Activated CD4-positive, alpha-beta memory T cell treated with anti-CD3 and anti-CD28 coated beads for 36 hours (primary cell): ENCODE data around the gene VAV2. TPM values are rescaled to one million over a fixed set of nuclear protein-coding genes. Genes with fewer than 3 reads are reported as not detected.
"Not testable (repeated sequence)": the region's sequence is repeated elsewhere in the genome, so short reads cannot be mapped to it uniquely, and the experiment has no call there.

ENCODE experiments used
- CTCF ChIA-PET: fragments of 350-600 bp; sonication (Branson Sonifier 250); formaldehyde crosslinking; loops from one replicate; lab custom pipeline; 2021; ENCODE audit warnings: antibody characterized with exemption, inconsistent platforms; lab: Charles Lee
- POLR2A ChIA-PET: fragments of 350-600 bp; sonication (Branson Sonifier 250); formaldehyde crosslinking; loops from one replicate; lab custom pipeline; 2021; ENCODE audit warnings: antibody characterized with exemption; lab: Charles Lee
- DNase-seq: peaks from one replicate; pipeline ENCODE4 v3.0.0-alpha.2; 2020
- H3K27ac Mint-ChIP-seq: one replicate; pipeline ENCODE4 v1.8.0; 2021; ENCODE audit warnings: mixed read lengths
- H3K27me3 Mint-ChIP-seq: one replicate; pipeline ENCODE4 v1.8.0; 2021; ENCODE audit warnings: mixed read lengths
- H3K36me3 Mint-ChIP-seq: one replicate; pipeline ENCODE4 v1.8.0; 2021; ENCODE audit warnings: mixed read lengths
- H3K4me1 Mint-ChIP-seq: one replicate; pipeline ENCODE4 v1.8.0; 2021; ENCODE audit warnings: low read depth, mixed read lengths
- H3K4me3 Mint-ChIP-seq: one replicate; pipeline ENCODE4 v1.8.0; 2021; ENCODE audit warnings: mild to moderate bottlenecking, mixed read lengths
- H3K9me3 Mint-ChIP-seq: one replicate; pipeline ENCODE4 v1.8.0; 2021; ENCODE audit warnings: mixed read lengths
- intact Hi-C: fragments of 100-400 bp; cut with micrococcal nuclease; formaldehyde crosslinking; loops from one replicate; pipeline ENCODE4 v1.15.1; 2023
- total RNA-seq, 2 experiments: library from RNA; stranded (reverse); gene quantifications; one replicate each; pipeline ENCODE4 v1.2.3, GENCODE V29; 2021

Gene VAV2
- total RNA-seq, 2 experiments from 2014 or later: 4.5 to 5.3 TPM

- POLR2A ChIA-PET, H3K9me3 Mint-ChIP-seq, H3K4me1 Mint-ChIP-seq, CTCF ChIA-PET, H3K36me3 Mint-ChIP-seq, H3K27ac Mint-ChIP-seq, H3K27me3 Mint-ChIP-seq, H3K4me3 Mint-ChIP-seq, intact Hi-C loops, DNase-seq: not testable (repeated sequence)
These were observed 96.1 kb downstream of the VAV2 start for GRCh38 chr9:133896007-133896406.

GRCh38 chr9:133895335-133895734 lies 96.8 kb downstream of the VAV2 start:
- CTCF ChIA-PET: no interaction called here

GRCh38 chr9:133894377-133895321 lies 97.5 kb downstream of the VAV2 start:
- CTCF ChIA-PET: no interaction called here
- no peak overlapping the region for H3K4me3 Mint-ChIP-seq
- no peak overlapping the region for H3K27ac Mint-ChIP-seq
- H3K36me3 Mint-ChIP-seq: no peaks in the 10 kb centered on the region
- no peaks in the 10 kb centered on the region for H3K4me1 Mint-ChIP-seq
- POLR2A ChIA-PET: no interaction called here
- no peak for DNase-seq
- no peaks in the 10 kb centered on the region for H3K9me3 Mint-ChIP-seq
- H3K27me3 Mint-ChIP-seq: no peaks in the 10 kb centered on the region
- intact Hi-C loops: no loop called here

More at GRCh38 chr9:133895335-133895734, 96.8 kb downstream of the VAV2 start:
- DNase-seq: no peak
- POLR2A ChIA-PET: no interaction called here
- Mint-ChIP-seq H3K36me3 (no peaks in the 10 kb centered on the region), H3K27me3 (no peaks in the 10 kb centered on the region), H3K27ac (no peak overlapping the region), H3K9me3 (no peaks in the 10 kb centered on the region), H3K4me3 (no peak overlapping the region), H3K4me1 (no peaks in the 10 kb centered on the region)
- intact Hi-C loops: no loop called here

DNA sequence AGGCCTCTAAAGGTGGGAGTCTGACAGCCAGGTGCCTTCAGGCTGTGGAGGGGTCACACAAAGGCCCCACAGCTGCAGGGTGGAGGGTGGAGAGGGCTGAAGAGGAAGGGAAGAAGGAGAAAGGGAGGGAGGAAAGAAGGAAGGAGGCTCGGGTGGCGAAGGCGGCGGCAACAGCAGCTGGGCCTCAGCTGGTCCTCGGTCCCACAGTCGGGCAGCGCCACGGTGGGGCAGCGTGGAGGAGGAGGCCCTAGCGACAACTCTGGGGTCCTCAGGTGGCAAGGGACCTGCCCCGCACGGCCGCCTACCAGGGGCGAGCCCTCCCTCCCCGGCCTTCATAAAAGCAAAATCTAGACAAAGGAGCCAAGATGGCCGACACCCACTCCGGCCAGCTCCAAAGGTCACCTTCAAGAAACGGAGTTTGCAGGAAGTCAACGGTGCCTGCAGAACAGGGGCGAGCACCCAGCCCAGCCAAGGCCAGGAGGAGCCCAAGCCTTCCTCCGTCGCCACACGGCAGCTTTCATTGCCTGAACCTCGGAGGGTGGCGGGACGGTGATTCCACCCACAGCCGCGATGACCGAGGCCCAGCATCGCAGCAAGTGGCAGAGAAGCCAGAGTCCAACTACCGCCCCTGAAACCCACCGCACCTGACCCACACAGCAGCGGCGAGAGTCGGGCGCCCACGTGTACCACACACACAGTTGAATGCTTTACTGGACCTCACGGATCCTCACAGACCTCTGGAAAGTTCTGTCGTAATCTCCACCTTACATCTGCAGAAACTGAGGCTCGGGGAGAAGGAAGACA lies 98.7 kb downstream of the VAV2 start:
- H3K36me3 Mint-ChIP-seq: no peaks in the 10 kb centered on the region
- DNase-seq: no peak
- ChIA-PET POLR2A (no interaction called here), CTCF (no interaction called here)
- no peaks in the 10 kb centered on the region for H3K27me3 Mint-ChIP-seq
- H3K4me3 Mint-ChIP-seq: no peak overlapping the region
- no peak overlapping the region for H3K27ac Mint-ChIP-seq
- no peaks in the 10 kb centered on the region for H3K4me1 Mint-ChIP-seq
- intact Hi-C loops: no loop called here
- H3K9me3 Mint-ChIP-seq: no peaks in the 10 kb centered on the region

DNA sequence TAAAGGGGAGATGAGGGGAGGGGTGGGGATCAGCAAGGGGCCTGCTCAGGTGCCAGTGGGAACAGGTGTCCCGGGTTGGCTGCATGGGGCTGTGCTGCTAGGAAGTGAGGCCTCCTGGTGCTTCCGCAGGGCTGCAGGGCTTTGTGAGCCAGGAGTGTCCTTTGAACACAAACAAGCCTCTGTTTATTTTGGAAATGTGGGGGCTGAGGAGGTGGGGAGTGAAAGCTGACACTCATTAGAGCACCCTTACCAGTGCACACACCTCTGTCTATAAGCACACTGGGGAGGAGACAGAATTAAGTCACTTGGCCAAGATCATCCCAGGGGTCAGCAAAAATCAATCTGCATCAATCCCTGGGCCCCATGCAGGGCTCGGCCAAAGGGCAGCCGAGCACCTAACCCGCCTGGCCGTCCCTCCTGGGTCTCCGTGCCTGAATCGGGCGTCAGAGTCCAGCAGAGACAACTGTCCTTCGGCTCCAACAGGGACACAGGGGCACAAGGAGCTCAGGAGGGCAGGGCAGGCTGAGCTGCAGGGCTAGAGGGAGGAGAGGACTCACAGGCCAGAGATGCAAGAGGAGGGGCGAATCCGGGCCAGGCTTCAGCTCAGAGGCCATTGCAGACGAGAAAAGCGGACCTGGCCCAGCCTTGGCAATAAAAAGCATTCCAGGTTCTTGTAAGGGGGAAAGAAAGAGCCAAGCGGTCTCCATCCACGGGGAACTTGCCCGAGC lies 99.8 kb downstream of the VAV2 start:
- Mint-ChIP-seq H3K36me3 (no peaks in the 10 kb centered on the region), H3K27me3 (no peaks in the 10 kb centered on the region), H3K4me1 (no peaks in the 10 kb centered on the region), H3K27ac (no peak overlapping the region), H3K9me3 (no peaks in the 10 kb centered on the region), H3K4me3 (no peak overlapping the region)
- DNase-seq: no peak
- ChIA-PET CTCF (no interaction called here), POLR2A (no interaction called here)
- intact Hi-C loops: no loop called here

GRCh38 chr9:133891741-133892140 lies 100.4 kb downstream of the VAV2 start:
- Mint-ChIP-seq H3K4me3 (no peak overlapping the region), H3K4me1 (no peaks in the 10 kb centered on the region), H3K27ac (no peak overlapping the region), H3K36me3 (no peaks in the 10 kb centered on the region), H3K27me3 (no peaks in the 10 kb centered on the region), H3K9me3 (no peaks in the 10 kb centered on the region)
- DNase-seq: no peak
- POLR2A ChIA-PET: no interaction called here
- CTCF ChIA-PET: no interaction called here
- intact Hi-C loops: no loop called here

GRCh38 chr9:133890583-133890982 lies 101.5 kb downstream of the VAV2 start:
- Mint-ChIP-seq H3K36me3 (no peaks in the 10 kb centered on the region), H3K4me1 (no peaks in the 10 kb centered on the region)
- POLR2A ChIA-PET: no interaction called here

GRCh38 chr9:133889584-133890301 lies 102.4 kb downstream of the VAV2 start:
- no peaks in the 10 kb centered on the region for H3K36me3 Mint-ChIP-seq
- ChIA-PET CTCF (no interaction called here), POLR2A (no interaction called here)
- H3K27ac Mint-ChIP-seq: no peak overlapping the region
- H3K4me3 Mint-ChIP-seq: no peak overlapping the region
- intact Hi-C loops: no loop called here
- DNase-seq: no peak
- H3K27me3 Mint-ChIP-seq: no peaks in the 10 kb centered on the region
- no peaks in the 10 kb centered on the region for H3K4me1 Mint-ChIP-seq
- H3K9me3 Mint-ChIP-seq: no peaks in the 10 kb centered on the region

More at GRCh38 chr9:133890583-133890982, 101.5 kb downstream of the VAV2 start:
- H3K4me3 Mint-ChIP-seq: no peak overlapping the region
- H3K27ac Mint-ChIP-seq: no peak overlapping the region
- no peak for DNase-seq
- CTCF ChIA-PET: no interaction called here
- no peaks in the 10 kb centered on the region for H3K27me3 Mint-ChIP-seq
- no peaks in the 10 kb centered on the region for H3K9me3 Mint-ChIP-seq
- intact Hi-C loops: no loop called here

DNA sequence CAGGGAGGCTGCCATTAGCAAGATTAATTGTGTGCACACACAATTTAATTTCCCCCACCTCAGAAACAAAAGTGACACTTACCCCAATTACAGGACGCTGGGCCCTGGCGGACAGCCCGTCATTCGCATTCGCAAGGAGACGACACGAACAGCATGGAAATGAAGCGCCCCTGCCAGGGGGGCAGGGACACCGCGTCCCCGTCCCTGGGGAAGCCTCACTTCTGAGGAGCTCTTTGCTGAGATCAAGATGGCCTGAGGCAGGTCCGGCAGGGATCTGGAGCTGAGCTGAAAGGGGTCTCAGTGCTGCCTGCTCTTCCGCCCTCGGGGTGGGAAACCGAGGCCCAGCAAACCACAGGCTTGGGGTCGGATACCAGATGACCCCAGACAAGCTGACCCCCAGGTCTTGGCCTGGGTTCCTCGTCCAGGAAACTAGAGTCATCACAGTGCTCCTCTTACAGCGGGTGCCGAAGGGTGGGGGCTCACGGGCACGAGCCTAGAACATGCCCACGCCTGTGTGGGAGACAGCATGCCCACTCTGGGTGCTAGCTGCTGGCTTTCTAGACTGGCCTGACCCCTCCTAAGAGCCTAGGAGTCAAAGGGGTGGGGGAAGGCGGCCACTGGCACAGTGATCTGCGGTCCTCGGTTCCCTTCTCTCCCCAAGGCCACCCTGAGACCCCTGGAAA lies 103.2 kb downstream of the VAV2 start:
- ChIA-PET POLR2A (no interaction called here), CTCF (no interaction called here)
- no peaks in the 10 kb centered on the region for H3K9me3 Mint-ChIP-seq

DNA sequence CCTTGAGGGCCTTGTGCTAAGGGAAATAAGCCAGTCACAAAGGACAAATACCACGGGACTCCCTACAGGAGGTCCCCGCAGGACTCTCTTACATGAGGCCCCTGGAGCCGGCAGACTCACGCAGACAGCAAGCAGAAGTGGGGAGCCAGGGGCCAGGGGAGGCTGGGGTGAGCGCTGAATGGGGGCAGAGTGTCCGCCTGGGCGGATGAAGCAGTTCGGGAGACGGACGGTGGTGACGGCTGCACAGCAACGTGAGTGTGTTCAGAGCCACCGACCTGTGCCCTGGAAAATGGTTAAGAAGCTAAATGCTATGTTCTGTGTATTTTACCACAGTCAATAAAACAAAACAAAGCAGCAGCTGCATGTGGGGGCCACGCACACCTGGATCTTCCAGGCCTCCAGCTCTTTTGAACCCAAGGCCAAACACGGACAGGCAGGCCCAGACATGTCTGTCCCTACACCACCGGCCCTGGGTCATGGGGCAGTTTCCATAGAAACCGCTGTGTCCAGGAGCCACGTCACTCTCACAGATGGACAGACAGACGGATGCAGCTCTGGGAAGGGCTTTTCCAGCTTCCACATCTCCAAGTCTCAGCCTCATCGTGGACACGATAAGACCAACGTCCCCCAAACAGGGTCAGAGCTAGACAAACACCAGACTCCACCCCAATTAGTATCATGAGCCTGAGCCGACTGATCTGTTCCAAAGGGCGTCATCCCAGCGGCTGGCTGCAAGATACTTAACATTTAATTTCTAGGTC lies 103.9 kb downstream of the VAV2 start:
- no peak overlapping the region for H3K4me3 Mint-ChIP-seq
- POLR2A ChIA-PET: no interaction called here
- H3K27ac Mint-ChIP-seq: no peak overlapping the region
- H3K4me1 Mint-ChIP-seq: no peaks in the 10 kb centered on the region
- no peaks in the 10 kb centered on the region for H3K9me3 Mint-ChIP-seq
- intact Hi-C loops: no loop called here
- DNase-seq: no peak
- no peaks in the 10 kb centered on the region for H3K27me3 Mint-ChIP-seq
- no peaks in the 10 kb centered on the region for H3K36me3 Mint-ChIP-seq
- CTCF ChIA-PET: no interaction called here

More for the DNA sequence above, 103.2 kb downstream of the VAV2 start:
- Mint-ChIP-seq H3K27me3 (no peaks in the 10 kb centered on the region), H3K4me1 (no peaks in the 10 kb centered on the region), H3K4me3 (no peak overlapping the region), H3K27ac (no peak overlapping the region), H3K36me3 (no peaks in the 10 kb centered on the region)
- intact Hi-C loops: no loop called here
- DNase-seq: no peak
